Inflammatory macrophage treated with lipopolysaccharide for 1 hour (primary cell): ENCODE data around the gene DLG4.

Experiments
- DNase-seq, 2 donors: peaks; one replicate each; pipeline ENCODE4 v3.0.0-alpha.2; 2020 to 2022

The DLG4 gene

GRCh38 chr17:7229504-7229903 is 9.9 kb upstream of the DLG4 start:
- no peak for DNase-seq

DNA sequence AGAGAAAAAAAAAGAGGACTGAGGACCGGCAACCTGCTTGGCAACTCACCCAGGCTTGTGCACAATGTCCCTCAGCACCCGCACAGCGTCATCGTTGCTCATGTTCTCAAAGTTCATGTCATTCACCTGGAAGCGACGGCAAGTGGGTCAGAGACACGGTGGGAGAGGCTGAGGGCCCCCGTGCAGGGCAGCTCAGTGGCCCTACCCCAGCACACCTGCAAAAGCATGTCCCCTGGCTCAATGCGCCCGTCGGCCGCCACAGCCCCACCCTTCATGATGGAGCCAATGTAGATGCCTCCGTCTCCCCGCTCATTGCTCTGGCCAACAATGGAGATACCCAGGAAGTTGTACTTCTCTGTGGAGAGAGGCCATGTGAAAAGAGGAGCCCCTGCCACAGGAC is 9.3 kb upstream of the DLG4 start:
- no peak for DNase-seq

DNA sequence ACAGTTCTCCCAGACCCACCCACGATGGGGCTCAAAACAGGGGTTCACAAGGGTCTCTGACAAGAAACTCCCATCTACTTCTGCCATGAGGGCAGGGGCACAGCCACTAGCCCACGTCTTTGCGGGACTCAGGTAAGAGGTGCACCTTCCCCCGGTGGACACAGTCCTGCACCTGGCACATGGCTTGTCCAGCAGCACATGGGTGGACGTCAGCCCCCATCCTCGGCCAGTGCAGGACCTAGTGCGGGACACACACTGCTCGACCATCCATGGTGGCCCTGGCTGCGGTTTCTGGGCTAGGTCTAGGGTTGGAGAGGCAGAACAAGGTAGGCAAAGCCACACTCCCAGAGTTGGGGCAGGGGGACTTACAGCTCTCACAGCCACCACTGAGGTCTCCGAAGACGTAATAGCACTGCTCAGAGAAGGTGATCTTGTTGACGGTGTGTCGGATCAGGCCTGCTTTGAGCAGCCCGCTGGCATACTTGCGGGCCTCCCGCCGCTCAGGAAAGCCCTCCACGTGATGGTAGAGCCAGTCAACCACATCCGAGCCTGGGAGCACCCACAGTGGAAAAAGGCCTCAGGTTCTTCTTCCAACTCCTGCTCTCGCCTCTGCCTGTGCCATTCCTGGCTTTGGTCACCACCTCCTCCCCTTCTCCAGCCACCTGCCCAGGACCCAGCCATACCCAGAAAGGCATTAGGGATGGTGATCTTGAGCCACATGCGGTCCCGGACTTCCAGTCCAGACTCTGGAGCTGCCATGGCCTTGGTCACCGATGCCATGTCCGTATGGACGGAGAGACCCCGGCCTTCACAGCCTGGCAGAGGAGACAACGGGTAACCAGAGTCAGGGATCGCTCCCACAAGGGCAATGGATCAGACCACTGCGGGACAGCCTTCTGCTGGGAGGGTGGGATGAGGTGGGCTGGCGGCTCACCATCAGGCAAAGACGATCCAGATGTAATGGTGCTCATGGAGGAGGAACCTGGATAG is 7.4 kb upstream of the DLG4 start:
- DNase-seq = no peak

DNA sequence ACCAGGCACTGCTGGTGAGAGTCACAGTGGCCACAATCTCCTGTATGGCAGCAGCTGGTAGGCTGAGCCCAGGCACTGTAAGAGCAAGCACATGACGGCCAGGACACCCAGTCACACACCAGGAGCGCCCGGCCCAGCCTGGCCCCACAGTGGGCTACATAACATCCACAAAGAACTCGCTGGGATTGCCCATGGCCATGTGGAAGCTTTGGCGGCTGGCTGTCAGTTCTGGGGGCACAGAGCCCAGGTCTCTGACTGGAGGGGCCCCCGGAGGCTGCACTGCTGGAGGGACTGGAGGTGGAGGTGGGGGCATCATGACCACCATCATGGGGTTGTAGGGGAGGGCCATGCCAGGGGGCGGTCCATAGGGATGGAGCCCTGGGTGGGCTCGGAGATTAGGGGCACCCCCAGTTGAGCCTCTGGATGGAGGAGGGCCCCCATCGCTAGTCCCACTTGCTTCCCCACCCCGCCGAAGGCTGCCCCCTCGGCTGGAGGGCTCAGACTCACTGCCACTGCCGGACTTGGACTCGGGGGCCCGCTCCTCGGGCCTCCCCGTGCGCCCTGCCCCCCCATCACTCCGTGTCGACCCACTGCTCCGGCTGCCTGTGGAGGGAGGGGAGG is 6.2 kb upstream of the DLG4 start:
- no peak for DNase-seq

GRCh38 chr17:7224661-7225111 is 5.0 kb upstream of the DLG4 start:
- no peak for DNase-seq

DNA sequence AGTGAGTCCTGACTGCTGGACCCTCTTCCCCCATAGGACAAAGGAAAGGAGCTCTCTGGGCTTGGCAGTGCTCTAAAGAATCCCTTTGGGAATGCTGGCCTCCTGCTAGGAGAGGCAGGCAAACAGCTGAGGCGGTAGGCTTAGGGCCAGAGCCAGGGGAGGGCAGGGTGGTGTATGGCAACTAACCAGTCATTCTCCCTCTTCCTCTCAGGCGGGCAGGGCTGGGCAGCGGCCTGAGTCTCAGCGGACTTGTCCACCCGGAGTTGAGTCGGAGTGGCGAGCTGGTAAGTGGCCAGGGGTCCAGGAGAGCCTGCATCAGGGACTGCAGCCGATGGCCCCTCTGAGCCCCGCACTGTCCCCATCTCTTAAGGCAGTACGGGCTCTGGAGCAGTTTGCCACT is 4.5 kb upstream of the DLG4 start:
- DNase-seq = no peak

GRCh38 chr17:7223375-7223774 is 3.7 kb upstream of the DLG4 start:
- no peak for DNase-seq

DNA sequence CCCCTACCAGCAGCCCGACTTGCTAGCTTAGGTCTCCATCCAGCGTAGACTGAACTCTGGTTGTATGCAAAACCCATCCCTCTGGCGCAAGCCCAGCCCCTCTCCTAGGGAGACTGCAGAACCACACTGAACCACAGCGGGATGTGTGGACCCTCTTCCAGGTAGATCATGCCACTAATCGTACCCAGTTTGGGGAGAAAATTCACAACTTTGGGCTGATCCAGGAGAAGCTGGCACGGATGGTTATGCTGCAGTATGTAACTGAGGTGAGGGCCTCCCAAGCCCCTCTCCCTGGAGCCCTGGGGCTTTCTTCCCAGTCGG is 3.3 kb upstream of the DLG4 start:
- DNase-seq = no peak

- DNase-seq = no peak
Measured at GRCh38 chr17:7222093-7222971, 2.7 kb upstream of the DLG4 start.

DNA sequence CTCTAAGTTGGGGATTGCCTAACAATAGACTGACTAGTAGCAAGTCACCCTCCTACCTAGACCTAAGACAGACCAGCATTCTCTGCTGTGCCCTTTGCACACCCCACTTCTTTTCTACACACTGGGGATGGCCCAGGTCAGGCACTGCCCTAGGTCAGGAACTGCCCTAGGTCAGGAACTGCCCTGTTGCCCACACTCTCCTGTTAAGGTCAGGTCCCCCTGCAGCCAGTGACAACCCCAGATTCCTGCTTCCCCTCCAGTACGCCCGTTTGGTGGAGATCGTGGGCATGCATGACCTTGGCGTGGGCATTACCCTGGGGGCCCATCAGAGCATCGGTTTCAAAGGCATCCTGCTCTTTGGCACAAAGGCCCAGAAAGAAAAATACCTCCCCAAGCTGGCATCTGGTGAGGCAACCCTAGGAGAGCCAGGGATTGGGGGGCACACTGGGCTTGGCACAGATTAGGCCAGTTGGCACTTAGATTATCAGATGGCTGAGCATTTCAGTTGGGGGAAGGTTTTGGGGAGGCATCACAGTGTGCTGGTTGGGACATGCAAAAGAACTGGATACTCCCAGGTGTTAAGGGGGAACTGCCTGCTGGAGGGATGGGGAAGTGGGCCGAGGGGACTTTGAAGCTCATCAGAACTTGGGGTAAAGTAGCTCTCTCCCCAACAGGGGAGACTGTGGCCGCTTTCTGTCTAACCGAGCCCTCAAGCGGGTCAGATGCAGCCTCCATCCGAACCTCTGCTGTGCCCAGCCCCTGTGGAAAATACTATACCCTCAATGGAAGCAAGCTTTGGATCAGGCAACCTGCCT is 1.8 kb upstream of the DLG4 start:
- no peak for DNase-seq

DNA sequence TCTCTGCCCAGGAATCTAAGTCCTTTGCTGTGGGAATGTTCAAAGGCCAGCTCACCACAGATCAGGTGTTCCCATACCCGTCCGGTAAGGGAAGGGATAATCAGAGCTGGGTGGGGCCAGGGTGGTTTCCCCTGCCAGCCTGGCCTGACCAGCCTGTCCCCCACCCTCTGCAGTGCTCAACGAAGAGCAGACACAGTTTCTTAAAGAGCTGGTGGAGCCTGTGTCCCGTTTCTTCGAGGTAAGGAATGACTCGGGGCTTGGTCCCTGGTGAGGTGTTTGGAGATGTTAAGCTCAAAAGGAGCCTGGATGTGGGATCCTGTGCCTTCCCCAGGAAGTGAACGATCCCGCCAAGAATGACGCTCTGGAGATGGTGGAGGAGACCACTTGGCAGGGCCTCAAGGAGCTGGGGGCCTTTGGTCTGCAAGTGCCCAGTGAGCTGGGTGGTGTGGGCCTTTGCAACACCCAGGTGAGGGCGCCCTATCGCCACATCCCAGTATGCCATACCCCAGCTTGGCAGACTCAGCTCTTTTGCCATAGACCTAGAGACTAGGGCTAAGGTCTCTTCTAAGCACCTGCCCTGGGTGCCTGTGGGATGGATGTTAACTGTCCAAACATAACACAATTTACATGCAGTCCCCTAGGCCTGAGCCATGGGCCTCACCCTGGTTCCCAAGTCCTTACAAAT is 1.1 kb upstream of the DLG4 start:
- peak in 1 of 2 donors; percentile 49 for DNase-seq

DNA sequence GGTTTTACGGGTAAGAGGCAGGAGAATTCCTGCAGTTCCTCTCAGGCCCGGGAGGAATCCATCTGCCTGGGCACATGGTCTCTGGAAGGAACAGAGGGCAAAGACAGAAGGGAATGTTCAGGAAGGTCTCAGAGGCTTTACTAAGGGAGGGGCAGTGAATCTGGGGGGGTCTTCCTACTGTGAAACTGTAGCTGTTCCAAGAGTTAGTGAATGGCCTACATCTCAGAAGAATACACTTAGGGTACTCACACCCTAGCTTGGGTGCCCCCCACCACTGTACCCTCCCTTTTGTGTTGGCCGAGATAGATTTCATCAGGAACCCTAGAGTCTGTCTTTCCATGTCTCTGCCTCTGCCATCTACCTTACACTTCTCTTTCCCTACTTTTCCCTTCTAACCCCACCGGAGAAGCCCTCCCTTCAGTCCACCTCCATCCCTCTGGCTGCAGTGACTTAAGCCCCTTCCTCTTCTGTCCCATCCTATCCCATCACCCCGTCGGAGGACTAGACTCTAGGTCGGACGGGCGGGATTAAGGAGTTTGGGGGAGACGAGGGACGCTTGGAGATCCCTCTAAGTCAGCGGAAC is 316 bp downstream of the DLG4 start:
- DNase-seq = no peak

DNA sequence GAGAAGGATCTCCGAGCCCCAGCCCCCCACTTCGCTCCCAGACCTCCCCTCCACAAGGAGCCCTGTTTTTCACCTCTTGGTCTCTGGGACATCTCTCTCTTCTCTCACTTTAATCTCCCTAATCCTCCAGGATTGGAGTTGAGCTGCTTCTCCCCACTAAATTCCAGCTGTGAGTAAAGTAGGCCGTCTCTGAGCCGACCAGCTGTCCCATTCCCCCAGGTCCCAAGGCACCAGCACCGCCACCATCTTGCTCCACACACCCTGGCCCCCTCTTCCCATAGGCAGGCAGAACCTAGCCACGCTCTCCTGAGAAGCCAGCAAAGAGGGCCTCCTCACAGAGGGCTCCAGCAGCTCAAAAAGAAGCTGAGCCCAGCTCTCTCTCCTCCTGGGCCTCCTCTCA is 878 bp downstream of the DLG4 start:
- no peak for DNase-seq

DNA sequence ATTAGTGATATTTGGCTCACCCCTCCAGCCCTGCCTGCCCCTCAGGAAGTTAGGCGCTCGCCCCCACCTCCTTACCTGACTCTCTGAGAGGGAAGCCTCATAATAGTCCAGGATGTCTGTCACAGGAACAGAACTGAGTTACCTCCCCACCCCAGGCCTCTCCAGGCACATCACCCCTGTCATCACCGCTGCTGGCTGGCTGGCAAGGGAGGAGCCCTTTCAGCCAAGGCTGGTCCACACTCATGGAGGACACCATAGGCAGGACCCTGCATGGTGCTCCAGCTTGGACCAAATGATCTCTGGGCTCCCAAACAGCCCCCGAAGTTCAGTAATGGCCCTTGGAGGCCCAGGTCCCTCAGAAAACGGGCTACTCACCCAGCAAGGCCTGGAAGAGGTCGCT is 1.5 kb downstream of the DLG4 start:
- DNase-seq = no peak

- DNase-seq = peak in 1 of 2 donors; percentile 34
Measured at GRCh38 chr17:7217113-7217987, 2.3 kb downstream of the DLG4 start.

DNA sequence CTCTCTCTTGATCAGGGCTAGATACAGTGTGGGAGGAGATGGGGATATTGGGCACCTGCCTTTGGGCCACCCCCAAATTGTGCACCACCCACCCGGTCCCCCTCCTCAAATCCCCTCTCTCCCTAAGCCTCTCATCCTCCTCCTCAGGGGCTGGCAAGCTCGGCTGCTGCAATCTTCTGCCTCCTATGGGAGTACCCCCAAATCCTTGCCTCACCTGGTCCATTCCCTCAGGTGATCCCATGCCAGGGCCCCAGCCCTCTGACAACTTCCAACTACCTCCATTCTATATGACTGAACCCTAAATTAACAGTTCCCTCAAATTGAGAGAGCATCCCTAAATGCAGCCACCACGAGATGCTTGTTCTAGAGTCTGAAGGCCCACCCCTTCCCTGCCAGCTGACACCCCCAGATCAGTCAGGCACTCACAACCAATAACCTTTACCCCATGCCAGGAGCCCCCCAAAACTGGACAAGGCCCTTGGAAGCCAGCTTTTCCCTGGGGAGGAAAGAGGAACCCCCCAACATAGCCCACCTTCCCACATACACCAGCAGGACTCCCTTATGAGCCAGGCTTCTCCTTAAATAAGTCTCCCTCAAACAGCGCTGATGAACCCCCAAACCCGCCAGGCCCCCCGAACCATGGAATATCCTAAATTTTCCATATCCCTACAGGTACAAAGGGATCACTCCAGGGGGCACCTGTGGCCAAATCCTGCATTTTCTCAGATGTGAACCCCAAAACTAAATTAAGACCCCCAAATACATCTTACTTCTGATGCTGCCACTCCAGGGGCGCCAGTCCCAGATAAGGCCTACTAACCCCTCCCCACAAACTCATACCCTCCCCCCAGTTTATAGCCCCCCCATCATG is 3.2 kb downstream of the DLG4 start:
- DNase-seq = no peak

DNA sequence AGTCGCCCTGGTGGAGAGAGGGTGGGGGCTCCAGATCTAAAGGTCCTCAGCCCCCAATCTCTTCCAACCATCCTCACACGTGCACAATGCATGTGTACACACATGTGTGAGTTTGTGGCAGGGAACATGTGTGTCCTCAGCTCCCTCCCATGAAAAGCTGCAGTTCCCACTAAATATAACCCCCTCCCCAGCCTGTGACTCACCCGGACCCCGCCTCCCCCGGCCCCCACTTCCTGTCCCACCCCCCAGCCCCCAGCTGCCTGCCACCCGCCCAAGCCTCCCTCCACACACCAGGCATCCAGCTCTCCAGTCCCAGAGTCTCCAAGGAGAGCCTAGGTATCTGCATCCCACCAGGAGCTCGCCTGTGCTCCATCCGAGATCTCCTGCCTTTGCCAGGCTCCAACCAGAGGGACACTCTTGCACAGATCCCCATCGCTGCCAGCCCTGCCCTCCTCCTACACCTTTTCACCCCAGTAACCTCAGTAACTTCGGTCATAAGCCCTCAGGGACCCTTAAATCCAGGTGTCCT is 3.9 kb downstream of the DLG4 start:
- DNase-seq = no peak

GRCh38 chr17:7215136-7215638 is 4.4 kb downstream of the DLG4 start:
- no peak for DNase-seq
